Type B pancreatic cell (in vitro differentiated cells): ENCODE measurements around the gene UTF1. TPM values are rescaled to one million over a fixed set of nuclear protein-coding genes. Genes with fewer than 3 reads are reported as not detected.

Source experiments
- DNase-seq: peaks from one replicate; pipeline ENCODE4 v3.0.0; 2021; ENCODE audit warnings: mixed read lengths; ENCODE audit not compliant: unreplicated experiment; ENCODE audit errors: extremely low spot score
- H3K27ac Mint-ChIP-seq: 2 replicates; pipeline ENCODE4 v1.8.0; 2021; ENCODE audit warnings: mild to moderate bottlenecking, mixed read lengths
- H3K27me3 Mint-ChIP-seq: 2 replicates; pipeline ENCODE4 v1.8.0; 2021; ENCODE audit warnings: mixed read lengths
- H3K36me3 Mint-ChIP-seq: 2 replicates; pipeline ENCODE4 v1.8.0; 2021; ENCODE audit warnings: mixed read lengths
- H3K4me1 Mint-ChIP-seq: one replicate; pipeline ENCODE4 v1.8.0; 2021; ENCODE audit warnings: mixed read lengths; ENCODE audit not compliant: unreplicated experiment
- H3K4me3 Mint-ChIP-seq: 2 replicates; pipeline ENCODE4 v1.8.0; 2021; ENCODE audit warnings: mild to moderate bottlenecking, mixed read lengths
- H3K9me3 Mint-ChIP-seq: 2 replicates; pipeline ENCODE4 v1.8.0; 2021; ENCODE audit warnings: mixed read lengths
- CTCF ChIP-seq: fragments of 200-600 bp; sonication (generic); conservative IDR thresholded peaks from 2 replicates; pipeline ENCODE4 v1.5.0; 2021; ENCODE audit warnings: antibody characterized with exemption, mild to moderate bottlenecking
- total RNA-seq: library from RNA; stranded (reverse); gene quantifications from 2 replicates; pipeline ENCODE4 v1.2.1, GENCODE V29; 2021; ENCODE audit warnings: low replicate concordance

Gene UTF1
- total RNA-seq, 1 donor from 2014 or later, result not detected

- no peak for DNase-seq
- H3K27me3 Mint-ChIP-seq, result peaks cover 61% of the 10 kb centered on the region
- TF ChIP-seq CTCF, result no peak
- H3K9me3 Mint-ChIP-seq, result no peaks in the 10 kb centered on the region
- no peaks in the 10 kb centered on the region for H3K36me3 Mint-ChIP-seq
- no peaks in the 10 kb centered on the region for H3K4me1 Mint-ChIP-seq
- H3K27ac Mint-ChIP-seq, result no peak overlapping the region
- no peak overlapping the region for H3K4me3 Mint-ChIP-seq
Observed at GRCh38 chr10:133238466-133238804, 8.4 kb downstream of the UTF1 start.

- no peak for DNase-seq
- H3K36me3 Mint-ChIP-seq, result no peaks in the 10 kb centered on the region
- H3K27ac Mint-ChIP-seq, result no peak overlapping the region
- no peaks in the 10 kb centered on the region for H3K9me3 Mint-ChIP-seq
- H3K4me3 Mint-ChIP-seq, result no peak overlapping the region
- H3K27me3 Mint-ChIP-seq, result peaks cover 47% of the 10 kb centered on the region
- TF ChIP-seq CTCF, result no peak
- H3K4me1 Mint-ChIP-seq, result no peaks in the 10 kb centered on the region
Observed at GRCh38 chr10:133239990-133240389, 10.0 kb downstream of the UTF1 start.

GRCh38 chr10:133241501-133242205, 11.6 kb downstream of the UTF1 start:
- Mint-ChIP-seq H3K27me3 (peaks cover 44% of the 10 kb centered on the region), H3K27ac (no peak overlapping the region)
- TF ChIP-seq CTCF, result no peak

GRCh38 chr10:133242611-133243356, 12.8 kb downstream of the UTF1 start:
- peaks cover 4% of the 10 kb centered on the region for H3K4me1 Mint-ChIP-seq
- no peak for DNase-seq
- no peak overlapping the region for H3K4me3 Mint-ChIP-seq
- H3K9me3 Mint-ChIP-seq, result no peaks in the 10 kb centered on the region
- no peak overlapping the region for H3K27ac Mint-ChIP-seq
- H3K36me3 Mint-ChIP-seq, result no peaks in the 10 kb centered on the region
- no peak for TF ChIP-seq CTCF
- H3K27me3 Mint-ChIP-seq, result peaks cover 44% of the 10 kb centered on the region

More at GRCh38 chr10:133241501-133242205, 11.6 kb downstream of the UTF1 start:
- Mint-ChIP-seq H3K4me1 (peaks cover 4% of the 10 kb centered on the region), H3K9me3 (no peaks in the 10 kb centered on the region), H3K4me3 (no peak overlapping the region), H3K36me3 (no peaks in the 10 kb centered on the region)
- no peak for DNase-seq

- no peak for TF ChIP-seq CTCF
- no peaks in the 10 kb centered on the region for H3K9me3 Mint-ChIP-seq
- H3K4me3 Mint-ChIP-seq, result no peak overlapping the region
- H3K27me3 Mint-ChIP-seq, result peaks cover 39% of the 10 kb centered on the region
- peaks cover 4% of the 10 kb centered on the region for H3K4me1 Mint-ChIP-seq
- no peak overlapping the region for H3K27ac Mint-ChIP-seq
- H3K36me3 Mint-ChIP-seq, result no peaks in the 10 kb centered on the region
- no peak for DNase-seq
Observed at GRCh38 chr10:133243593-133243992, 13.6 kb downstream of the UTF1 start.
